ENCODE data around the gene CCDC138. TPM values are rescaled to one million over a fixed set of nuclear protein-coding genes. Genes with fewer than 3 reads are reported as not detected.
"Not testable (repeated sequence)": the region's sequence is repeated elsewhere in the genome, so short reads cannot be mapped to it uniquely, and the experiment has no call there.

CCDC138 gene
- total RNA-seq: 1 to 10 TPM; 1.5 to 2.7 (median 2.1) TPM

- peaks cover 0 to 15% (median 3%) of the 10 kb centered on the region in 3 donors for H3K4me1 ChIP-seq
- no peaks in the 10 kb centered on the region for H3K27me3 ChIP-seq
- TF ChIP-seq CTCF (IDR thresholded peaks at IDR 0.05): peak in 1 of 4 experiments; percentile 10
- peak in 1 of 2 donors; percentile 17 for TF ChIP-seq POLR2A (IDR thresholded peaks at IDR 0.05)
- no peak for TF ChIP-seq EP300 (IDR thresholded peaks at IDR 0.05)
- TF ChIP-seq POLR2AphosphoS5 (IDR thresholded peaks at IDR 0.05): peak; percentile 75
- H3K27ac ChIP-seq: peak within 1 kb of the TSS in 3 of 4 donors; percentile 81 to 86 (median 84)
- peaks cover 3 to 30% of the 10 kb centered on the region in 2 donors for H3K36me3 ChIP-seq
- WGBS, 2 donors (ENCODE audit: low coverage in 1 of 2): 0% methylated on average over 17 to 25 of the region's 78 CpGs
- ATAC-seq: peak; percentile 97
- peak within 1 kb of the TSS; percentile 52 to 86 for H3K4me3 ChIP-seq
- no peaks in the 10 kb centered on the region for H3K9me3 ChIP-seq
These were observed at the start of gene CCDC138 for GRCh38 chr2:108786354-108787215. TSS of gene CCDC138 (plus strand) at chr2:108786771. CDS start at chr2:108786823, 52 bp downstream.

- peaks cover 3 to 66% of the 10 kb centered on the region in 2 donors for H3K36me3 ChIP-seq
- H3K27me3 ChIP-seq, H3K27ac ChIP-seq, H3K9me3 ChIP-seq, H3K4me3 ChIP-seq, H3K4me1 ChIP-seq, ATAC-seq: not testable (repeated sequence)
- 91 to 94% methylated on average over 6 to 7 of the region's 9 CpGs for WGBS, 2 donors (ENCODE audit: low coverage in 1 of 2)
These were observed 28.6 kb upstream of the CCDC138 start for GRCh38 chr2:108757973-108758372.

GRCh38 chr2:108762618-108763017, 24.0 kb upstream of the CCDC138 start:
- peaks cover 12 to 62% of the 10 kb centered on the region in 2 donors for H3K36me3 ChIP-seq
- H3K9me3 ChIP-seq, H3K4me3 ChIP-seq, H3K27me3 ChIP-seq, H3K4me1 ChIP-seq, ATAC-seq, H3K27ac ChIP-seq: not testable (repeated sequence)

- not testable (repeated sequence) for ATAC-seq, H3K27me3 ChIP-seq, H3K4me3 ChIP-seq, H3K27ac ChIP-seq, H3K4me1 ChIP-seq, H3K9me3 ChIP-seq
- WGBS, 2 donors (ENCODE audit: low coverage in 1 of 2): 92 to 94% methylated on average over 3 to 5 of the region's 5 CpGs
- H3K36me3 ChIP-seq: peaks cover 12 to 60% of the 10 kb centered on the region in 2 donors
These were observed 19.9 kb upstream of the CCDC138 start for GRCh38 chr2:108766671-108767070.

- H3K4me1 ChIP-seq, H3K27me3 ChIP-seq, ATAC-seq, H3K9me3 ChIP-seq, H3K4me3 ChIP-seq, H3K27ac ChIP-seq: not testable (repeated sequence)
- 82 to 92% methylated on average over 1 of the region's 2 CpGs for WGBS, 2 donors (ENCODE audit: low coverage in 1 of 2)
- H3K36me3 ChIP-seq: peaks cover 10 to 68% of the 10 kb centered on the region in 2 donors
These were observed 18.7 kb upstream of the CCDC138 start for GRCh38 chr2:108767859-108768258.

GRCh38 chr2:108776475-108776874, 10.1 kb upstream of the CCDC138 start:
- TF ChIP-seq POLR2AphosphoS5 (IDR thresholded peaks at IDR 0.05) (no peak), CTCF (IDR thresholded peaks at IDR 0.05) (no peak)
- H3K4me3 ChIP-seq: no peak overlapping the region
- H3K36me3 ChIP-seq: peaks cover 2 to 99% of the 10 kb centered on the region in 2 donors
- no peak for ATAC-seq
- no peaks in the 10 kb centered on the region for H3K27me3 ChIP-seq
- H3K4me1 ChIP-seq: no peaks in the 10 kb centered on the region
- WGBS, 2 donors (ENCODE audit: low coverage in 1 of 2): 80 to 84% methylated on average over 3 of the region's 3 CpGs
- no peaks in the 10 kb centered on the region for H3K9me3 ChIP-seq
- no peak overlapping the region for H3K27ac ChIP-seq

GRCh38 chr2:108778857-108779256, 7.7 kb upstream of the CCDC138 start:
- H3K27ac ChIP-seq: no peak overlapping the region
- peaks cover 3 to 99% of the 10 kb centered on the region in 2 donors for H3K36me3 ChIP-seq
- no peaks in the 10 kb centered on the region for H3K9me3 ChIP-seq
- no peak for TF ChIP-seq EP300 (IDR thresholded peaks at IDR 0.05)
- no peak for TF ChIP-seq POLR2AphosphoS5 (IDR thresholded peaks at IDR 0.05)
- no peak for TF ChIP-seq POLR2A (IDR thresholded peaks at IDR 0.05)
- TF ChIP-seq CTCF (IDR thresholded peaks at IDR 0.05): no peak
- no peaks in the 10 kb centered on the region for H3K4me1 ChIP-seq
- H3K27me3 ChIP-seq: no peaks in the 10 kb centered on the region
- no peak for ATAC-seq
- WGBS, 2 donors (ENCODE audit: low coverage in 1 of 2): 50 to 94% methylated on average over 2 of the region's 2 CpGs
- no peak overlapping the region for H3K4me3 ChIP-seq

Measured in gastroesophageal sphincter (tissue), 4 donors.